ENCODE results near the gene DSG3.
"Not testable (repeated sequence)": the region's sequence is repeated elsewhere in the genome, so short reads cannot be mapped to it uniquely, and the experiment has no call there.

The DSG3 gene

DNA sequence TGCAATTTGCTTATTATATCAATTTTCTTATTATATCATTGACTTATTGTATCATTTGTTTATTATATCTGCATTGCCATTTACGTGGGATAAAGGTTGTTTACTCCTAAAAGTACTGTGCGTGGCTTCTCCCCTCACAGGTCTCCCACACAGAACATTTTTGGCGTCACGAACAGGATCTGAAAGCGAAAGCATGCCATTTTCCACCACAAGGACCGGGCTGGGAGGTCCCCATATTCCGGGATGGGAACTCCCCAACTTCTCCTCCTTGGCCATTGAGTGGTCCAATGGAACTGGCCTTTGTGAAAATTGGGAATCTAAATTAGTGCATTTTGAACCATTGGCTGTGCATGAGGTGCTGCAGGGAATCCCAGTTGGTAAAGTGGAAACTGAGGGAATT, 45.6 kb downstream of the DSG3 start:
- DNase-seq = no peak

DNA sequence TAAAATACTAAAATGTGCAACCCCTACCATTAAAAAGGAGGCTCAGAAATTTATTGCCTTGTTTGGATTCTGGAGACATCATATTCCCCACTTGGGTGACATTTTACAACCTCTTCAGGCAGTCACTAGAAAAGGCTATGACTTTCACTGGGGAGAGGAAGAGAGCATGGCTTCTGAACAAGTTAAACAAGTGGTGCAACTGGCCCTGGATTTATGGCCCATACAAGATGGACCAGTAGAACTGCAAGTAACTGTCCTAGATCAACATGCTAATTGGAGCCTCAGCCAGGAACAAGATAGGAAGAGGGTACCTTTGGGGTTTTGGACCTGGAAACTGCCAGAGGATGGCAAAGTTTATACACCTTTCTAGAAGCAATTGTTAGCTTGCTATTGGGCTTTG, 46.4 kb downstream of the DSG3 start:
- DNase-seq = no peak

DNA sequence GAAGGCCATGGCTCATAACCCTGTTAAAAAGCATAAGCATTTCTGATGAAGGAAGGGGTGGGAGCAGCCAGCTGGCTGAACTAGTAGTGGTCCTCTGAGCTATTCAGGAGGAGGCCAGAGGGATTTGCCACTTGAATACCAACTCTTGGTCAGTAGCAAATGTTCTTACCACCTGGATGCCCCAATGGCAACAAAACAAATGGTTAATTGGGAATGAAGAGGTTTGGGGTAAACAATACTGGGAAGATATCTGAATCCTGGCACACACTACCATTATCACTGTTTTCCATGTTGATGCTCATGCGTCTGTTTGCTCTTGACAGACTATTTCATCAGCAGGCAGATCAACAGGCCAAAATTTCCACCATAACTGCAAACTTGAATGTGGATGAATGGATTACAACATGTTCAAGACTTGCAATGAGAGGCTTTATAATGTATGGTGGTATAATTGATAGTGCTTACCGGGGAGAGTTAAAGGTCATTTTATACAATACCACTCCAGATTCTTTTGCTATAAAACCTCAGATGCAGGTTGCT, 47.2 kb downstream of the DSG3 start:
- DNase-seq = not testable (repeated sequence)

DNA sequence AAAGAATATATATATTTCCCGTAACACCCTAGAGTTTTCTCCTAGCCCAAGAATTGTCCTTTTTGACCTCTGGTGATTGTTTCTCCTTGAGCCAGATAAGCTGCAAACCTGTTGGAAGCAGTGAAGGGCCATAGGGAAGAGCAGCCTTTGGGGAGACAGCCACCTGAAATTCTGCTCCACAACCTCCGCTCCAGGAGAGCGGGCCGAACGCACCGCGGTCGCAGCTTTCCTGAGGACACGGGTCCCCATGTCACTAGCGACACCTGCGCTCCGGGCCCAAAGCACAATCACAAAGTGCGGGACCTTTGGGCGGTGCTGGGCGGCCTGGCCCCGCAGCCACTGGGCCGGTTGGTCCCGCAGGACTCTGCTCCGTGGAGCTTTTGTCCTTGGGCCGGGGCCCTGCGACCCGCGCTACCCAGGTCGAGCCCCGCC, 49.9 kb downstream of the DSG3 start:
- DNase-seq = no peak

DNA sequence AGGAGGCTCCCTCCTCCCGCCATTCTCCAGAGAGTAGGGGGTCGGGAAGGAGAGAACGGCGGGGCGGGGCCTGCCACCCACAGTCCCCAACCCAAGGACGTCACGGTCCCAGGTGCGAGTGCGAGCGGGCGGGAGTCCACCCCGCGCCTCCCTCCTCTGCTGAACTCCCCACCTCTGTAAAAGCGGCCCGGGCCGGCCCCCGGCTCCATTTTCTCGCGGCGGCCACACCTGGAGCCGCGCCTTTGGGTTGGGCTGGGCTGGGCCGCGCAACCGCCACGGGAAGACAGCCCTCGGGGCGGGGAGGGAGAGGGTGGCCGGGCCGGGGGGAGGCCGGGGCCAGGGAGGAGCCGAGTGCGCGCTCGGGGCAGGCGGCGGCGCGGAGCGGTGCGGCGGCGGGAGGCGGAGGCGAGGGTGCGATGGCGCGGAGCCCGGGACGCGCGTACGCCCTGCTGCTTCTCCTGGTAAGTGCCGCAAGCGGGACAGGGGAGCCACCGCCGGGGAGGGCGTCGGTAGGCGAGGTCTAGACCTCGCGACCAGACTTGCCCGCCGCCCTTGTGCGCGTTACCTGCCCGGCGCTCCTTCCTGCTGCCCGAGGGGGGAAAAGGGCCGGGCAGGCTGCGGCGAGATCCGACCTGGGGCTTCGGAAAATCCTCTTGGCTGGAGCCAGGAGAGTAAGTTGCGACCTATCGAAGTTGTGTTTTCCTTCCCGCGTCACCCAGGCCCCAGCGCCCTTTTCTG, 50.5 kb downstream of the DSG3 start, which contains the start of gene DSG2:
Gene DSG2 (plus strand): TSS at position 342 of the 738 bp plus-strand sequence. CDS start 75 bp downstream, at position 417.
- peak; percentile 38 for DNase-seq

DNA sequence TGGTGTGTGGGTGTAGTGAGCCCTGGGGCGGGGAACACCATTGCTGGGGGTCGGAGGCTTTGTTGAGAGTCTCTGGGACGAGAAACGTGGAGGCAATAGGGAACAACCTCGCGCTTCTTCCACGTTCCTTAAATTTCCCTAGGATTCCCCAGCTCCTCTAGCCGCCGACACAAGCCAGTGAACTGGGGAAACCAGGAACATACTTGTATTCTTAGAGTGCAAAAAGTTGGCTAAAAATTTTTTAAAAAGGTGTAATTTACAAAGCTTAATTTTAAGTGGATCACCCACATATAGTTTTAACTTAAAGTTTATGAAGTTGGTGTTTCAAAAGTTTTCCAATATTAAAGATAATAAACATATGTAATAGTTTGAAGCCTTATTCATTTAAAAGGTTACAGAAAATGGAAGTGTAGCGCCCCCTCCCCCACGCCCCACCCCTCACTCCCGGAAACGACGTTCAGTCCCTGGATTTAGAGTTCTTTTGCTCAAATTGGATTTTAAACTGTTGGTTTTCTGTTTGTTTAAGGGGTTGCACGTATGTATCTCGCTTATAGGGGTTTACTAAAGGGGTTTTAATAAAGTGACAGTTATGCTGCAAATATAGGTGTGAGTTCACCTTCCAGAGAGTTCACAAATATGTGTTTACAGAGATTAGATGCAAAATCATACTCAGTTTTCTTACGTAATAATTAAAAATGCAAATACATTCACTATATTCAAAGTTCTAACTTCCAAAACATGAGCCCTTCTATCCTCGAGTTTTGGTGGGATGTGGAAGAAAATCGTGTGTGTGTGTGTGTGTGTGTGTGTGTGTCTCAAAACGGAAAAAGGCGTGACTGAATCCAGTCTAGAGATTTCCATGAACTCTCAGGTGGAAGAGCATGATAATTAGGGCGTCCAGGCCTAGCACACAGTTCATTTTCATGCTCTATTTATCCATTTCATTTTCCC, 51.3 kb downstream of the DSG3 start:
- DNase-seq = peak; percentile 52

DNA sequence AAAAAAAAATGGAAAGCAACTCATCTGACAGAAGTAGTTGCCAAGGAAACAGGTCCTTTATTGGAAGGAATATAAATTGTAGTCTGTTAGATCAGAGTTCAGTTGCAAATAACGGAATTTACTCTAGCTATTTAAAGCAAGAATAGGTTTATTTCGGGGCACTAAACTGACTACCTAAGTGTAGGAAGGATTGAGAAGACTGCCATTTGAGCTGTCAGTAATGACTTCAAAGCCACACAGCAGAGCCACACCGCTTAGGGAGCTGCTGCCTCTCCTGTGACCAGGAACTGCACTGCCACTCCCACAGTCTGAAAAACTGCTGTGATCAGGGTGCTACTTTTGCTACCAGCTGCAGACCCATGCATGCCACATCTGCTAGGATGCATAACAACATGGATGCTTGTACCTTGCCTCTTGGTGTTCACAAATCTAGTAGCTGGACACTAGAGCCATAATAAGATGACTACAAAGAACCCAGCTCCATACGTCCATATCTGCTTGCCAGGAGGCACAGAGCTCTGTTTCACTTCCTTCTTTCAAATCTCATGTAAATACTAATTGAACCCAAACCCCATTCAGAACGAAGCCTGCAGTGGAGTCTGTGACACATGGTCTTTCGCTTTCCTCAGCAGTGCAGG, 52.6 kb downstream of the DSG3 start:
- no peak for DNase-seq

DNA sequence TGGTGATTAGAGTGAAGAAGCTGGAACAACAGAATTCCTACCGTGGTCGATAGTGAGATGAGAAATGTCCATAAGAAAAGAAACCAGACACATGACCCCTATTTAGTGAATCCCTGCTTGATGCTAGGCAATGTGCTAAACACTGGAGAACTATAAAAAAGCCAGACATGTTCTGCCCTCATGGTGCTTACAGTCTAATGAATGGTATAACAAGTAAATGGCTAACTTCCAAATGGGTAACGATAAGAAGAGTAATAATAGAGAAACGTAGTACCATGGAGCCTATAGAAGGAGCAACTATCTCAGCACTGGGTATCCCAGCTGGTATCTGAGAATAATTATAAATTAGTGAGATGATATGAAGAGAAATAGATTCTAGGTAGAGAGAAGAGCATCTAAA, 55.5 kb downstream of the DSG3 start:
- no peak for DNase-seq

DNA sequence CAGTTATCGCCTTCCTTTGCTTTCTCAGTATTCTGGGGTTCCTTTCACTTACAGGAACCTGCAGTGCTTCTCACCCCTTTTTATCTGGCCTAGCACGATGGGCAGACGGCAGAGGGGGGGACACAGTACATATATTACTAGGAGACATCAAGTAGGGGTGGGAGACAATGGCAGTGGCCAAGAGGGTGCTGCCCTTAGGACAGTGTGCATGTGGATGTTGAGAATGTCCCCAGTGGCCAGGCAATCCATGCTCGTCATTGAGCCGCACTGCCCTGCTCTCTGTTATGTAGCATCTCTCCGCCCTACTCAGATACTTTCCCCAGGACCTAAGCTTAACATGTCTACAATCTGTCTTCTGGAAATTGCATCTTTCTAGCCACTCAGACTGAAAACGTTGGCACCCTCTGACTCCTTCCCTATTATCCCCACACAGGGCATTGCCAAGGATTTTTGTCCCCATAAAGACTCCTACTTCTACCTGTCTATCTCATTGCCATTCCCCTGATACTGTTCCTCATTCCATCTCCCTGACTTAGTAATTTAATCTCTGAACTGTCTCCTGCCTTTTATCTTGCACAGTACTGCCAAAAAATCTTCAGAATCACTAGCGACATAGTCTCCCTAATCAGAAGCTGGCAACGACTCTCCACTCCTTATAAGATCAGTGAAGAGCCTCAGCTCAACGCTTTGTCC, 57.1 kb downstream of the DSG3 start:
- DNase-seq = no peak

DNA sequence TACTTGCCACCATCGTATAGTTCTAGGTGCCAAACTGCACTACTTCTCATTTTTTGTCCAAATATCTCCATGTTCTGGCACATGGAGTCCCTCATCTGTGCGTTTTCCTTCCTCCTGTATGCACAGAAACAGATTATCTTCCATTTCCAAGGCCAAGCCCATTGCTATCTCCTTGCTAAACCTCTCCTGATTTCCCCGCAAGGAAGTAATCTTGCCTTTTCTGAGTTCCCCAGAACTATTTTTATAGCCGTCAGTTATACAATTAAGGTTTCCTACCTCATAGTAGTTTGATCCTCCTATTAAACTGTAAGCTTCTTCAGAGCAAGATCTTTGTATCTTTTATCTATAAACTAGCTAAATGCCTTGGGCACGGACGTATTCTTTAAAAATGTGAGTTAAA, 57.6 kb downstream of the DSG3 start:
- DNase-seq = no peak

DNA sequence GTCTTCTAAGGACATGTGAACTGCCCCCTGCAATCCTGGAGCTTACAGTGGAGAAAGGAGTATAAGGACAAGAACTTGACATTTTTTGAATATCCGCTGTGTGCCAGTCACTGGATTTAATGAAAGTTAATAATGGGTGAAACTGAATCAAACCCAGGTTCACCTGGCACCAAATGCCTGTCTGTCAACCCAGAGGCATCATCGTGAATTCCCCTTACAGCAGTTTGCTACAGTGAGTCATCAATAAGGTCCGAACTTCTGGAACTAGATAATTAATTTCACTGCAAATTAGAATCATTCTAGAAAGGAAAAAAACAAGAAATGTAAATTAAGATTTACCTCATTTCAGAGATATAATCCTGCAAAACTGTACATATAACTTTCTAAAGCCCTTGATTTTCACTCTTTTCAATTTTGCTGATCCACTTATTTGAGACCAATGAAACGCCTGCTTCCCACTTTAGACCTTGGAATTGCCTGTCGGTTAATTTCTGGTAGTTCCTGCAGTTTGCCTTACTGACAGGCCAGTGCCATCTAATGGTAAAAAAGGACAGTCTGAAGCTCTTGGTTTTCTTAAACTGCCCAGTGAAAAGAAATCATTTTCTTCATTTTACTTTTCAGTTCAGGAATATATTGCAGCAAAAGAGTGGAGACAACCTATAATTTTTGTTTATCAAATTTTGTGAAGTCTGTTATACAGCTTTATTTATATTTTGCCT, 58.6 kb downstream of the DSG3 start:
- DNase-seq = peak; percentile 41

DNA sequence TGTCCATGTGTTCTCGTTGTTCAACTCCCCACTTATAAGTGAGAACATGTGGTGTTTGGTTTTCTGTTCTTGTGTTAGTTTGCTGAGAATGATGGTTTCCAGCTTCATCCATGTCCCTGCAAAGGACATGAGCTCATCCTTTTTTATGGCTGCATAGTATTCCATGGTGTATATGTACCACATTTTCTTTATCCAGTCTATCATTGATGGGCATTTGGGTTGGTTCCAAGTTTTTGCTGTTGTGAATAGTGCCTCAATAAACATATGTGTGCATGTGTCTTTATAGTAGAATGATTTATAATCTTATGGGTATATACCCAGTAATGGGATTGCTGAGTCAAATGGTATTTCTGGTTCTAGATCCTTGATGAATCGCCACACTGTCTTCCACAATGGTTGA, 59.6 kb downstream of the DSG3 start:
- DNase-seq = not testable (repeated sequence)

DNA sequence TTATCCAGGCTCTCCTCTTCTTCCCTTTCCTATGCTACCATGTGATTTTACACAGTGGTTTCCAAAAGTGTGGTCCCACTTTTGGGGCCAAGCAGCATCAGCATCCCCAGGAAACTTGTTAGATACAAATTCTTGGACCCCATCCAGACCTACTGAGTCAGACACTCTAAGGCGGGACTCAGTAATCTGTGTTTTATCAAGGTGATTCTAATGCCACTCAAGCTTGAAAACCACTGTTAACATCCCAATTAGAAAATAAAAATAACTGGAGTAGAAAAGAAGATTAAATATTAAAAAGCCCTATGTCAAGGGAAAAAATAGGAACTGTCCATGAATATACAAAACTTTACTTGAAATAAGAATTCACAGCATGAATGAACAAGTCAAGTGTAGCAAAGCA, 61.2 kb downstream of the DSG3 start:
- DNase-seq = peak; percentile 66

DNA sequence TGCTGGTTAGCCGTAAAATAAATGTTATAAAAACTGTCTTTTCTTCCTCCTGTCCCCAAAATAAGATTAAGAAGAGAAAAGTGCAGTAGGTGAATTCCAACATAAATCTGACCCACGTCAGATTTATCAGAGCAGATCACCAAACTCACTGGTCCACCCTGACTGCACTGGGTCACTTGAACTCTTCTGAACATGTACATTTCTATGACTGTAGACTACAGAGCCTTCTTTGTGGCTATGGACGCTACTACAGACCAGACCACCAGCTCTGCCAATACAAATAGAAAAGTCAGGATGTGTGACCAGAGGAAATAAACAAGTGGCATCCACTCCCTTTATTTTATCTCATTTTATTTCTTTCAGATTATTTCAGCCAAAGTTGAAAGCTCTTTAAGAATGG, 62.0 kb downstream of the DSG3 start:
- peak; percentile 13 for DNase-seq

DNA sequence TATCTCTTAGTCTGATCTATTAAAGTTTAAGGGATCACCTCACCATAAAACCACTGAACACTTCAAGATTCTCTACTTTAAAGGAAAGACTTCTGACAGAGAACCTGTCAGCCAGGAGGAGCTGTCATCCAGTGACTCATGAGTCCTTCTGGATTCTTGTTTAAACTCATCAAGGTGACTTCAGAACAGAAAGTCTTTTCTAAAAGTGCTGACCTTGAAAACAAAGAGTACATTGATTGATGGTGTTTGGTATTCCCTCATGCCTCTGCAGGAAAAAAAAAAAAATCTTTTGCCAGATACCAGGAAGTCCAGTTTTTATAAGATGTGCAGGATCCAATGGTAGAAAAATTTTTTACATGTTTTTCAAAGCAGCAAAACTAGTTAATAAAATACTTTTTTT, 62.8 kb downstream of the DSG3 start:
- DNase-seq = peak; percentile 67

DNA sequence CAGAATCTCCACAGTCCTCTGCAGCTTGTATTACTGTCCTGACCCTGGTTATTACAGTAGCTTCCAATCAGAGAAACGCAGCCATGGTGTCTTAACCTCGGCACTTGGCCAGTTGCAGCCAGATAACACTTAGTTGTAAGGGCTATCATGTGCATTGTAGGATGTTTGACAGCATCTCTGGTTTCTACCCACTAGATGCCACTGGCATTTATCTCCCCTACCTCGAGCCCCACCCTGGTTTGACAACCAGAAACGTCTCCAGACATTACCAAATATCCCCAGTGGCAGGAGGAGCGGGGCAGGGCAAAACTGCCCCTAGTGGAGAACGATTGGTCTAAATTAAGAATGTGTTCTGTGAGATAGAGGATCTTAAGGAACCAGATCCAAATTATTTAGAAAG, 63.6 kb downstream of the DSG3 start:
- DNase-seq = no peak

DNA sequence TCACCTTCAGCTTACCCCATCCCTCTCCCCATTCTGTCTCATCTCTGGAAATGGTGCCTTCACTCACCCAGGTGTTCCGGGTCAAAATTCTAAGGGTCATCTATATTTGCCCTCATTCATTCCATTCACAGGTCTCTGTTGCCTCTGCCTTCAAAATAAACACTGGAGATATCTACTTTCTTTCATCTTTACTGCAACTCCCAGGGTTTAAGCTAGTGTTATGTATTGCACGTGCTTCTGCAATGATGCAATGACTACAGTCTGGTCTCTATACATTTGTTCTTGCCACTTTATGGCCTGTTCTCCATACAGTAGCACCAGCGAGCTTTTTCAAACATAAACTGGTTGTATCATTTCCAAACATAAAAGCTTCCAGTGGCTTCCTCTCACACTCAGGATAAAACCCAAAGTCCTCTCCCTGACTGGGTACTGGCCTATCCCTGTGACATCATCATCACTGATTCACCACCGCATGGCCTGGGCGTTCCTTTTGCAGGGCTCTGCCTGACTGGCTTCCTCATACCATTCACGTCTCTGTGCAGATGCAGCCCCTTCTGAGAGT, 64.7 kb downstream of the DSG3 start:
- peak; percentile 92 for DNase-seq

DNA sequence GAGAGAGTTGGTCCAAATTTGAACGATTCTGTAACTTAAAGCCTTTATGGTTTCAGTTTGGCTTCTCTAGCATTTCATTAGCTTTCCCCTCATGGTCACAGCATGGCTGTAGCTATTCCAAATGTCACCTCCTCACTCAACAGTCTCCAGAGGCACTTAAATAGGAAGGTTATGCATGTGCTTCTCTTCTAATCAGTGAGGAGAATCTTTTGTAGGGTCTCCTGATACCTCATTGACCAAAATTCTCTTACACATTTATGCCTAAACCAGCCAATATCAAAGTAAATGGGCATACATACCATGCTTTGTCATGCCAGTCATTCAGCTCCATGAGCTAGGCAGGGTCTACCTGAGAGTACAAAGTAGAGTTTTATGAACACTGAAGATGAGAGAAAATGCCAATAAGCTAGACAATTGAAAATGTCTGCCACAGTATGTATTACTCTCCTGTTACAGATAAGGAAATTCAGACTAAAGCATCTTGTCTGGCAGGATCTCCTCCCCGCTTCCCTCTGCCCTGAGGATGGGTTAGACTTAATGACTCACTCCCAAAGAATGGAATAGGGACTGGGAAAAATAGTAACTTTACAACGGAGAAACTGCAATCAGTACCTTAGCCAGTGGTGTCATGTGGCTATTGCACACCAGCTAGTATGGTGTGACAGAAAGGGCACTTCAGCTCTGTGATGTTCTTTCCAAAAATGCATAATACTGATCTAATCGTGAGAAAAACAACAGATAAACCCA, 65.8 kb downstream of the DSG3 start:
- DNase-seq = peak; percentile 86

DNA sequence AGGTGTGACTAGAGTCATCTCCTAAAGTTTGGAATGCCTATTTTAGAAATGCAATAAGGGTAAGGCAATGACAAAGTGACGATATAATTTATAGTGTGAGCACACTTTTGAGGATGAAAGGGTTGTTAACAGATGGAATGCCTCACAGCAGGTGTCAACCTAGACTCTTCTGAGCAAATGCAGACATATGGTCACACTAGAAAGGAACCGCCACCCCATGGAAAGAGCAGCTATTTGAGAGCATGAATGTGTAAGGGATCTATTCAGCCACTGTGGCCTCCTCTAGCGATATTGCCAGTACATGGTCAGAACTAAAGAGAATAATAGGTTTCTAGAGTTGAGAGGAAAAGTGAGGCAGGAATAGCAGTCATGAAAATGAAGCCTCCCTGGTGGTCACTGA, 68.9 kb downstream of the DSG3 start:
- no peak for DNase-seq

DNA sequence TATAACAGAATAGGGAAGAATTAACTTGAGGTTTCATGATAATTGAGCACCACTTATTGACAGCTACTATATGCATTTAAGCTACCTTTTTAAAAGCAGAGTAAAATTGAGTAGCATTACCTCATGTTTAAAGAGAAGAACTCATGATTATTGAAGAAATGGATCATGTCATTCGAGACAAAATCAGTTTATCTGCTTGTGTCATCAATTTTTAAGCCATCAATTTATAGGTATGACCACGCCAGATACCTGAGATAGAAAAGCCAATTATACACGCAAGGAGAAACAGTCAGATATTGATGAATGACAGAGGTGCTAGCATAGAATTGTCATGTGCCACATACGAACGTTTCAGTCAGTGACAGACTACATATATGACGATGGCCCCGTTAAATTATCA, 78.8 kb downstream of the DSG3 start:
- no peak for DNase-seq

Measured in kidney glomerular epithelial cell (primary cell).